HG02885 (cell line): ENCODE results near the gene STX7.
"Not testable (repeated sequence)": the region's sequence is repeated elsewhere in the genome, so short reads cannot be mapped to it uniquely, and the experiment has no call there.

Experiments used
- ATAC-seq: cut with Tn5 transposase; IDR thresholded peaks from one replicate; pipeline ENCODE4 v1.9.1; 2021; ENCODE audit warnings: mild to moderate bottlenecking; ENCODE audit not compliant: unreplicated experiment, poor library complexity

STX7 gene, protein sequence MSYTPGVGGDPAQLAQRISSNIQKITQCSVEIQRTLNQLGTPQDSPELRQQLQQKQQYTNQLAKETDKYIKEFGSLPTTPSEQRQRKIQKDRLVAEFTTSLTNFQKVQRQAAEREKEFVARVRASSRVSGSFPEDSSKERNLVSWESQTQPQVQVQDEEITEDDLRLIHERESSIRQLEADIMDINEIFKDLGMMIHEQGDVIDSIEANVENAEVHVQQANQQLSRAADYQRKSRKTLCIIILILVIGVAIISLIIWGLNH

DNA sequence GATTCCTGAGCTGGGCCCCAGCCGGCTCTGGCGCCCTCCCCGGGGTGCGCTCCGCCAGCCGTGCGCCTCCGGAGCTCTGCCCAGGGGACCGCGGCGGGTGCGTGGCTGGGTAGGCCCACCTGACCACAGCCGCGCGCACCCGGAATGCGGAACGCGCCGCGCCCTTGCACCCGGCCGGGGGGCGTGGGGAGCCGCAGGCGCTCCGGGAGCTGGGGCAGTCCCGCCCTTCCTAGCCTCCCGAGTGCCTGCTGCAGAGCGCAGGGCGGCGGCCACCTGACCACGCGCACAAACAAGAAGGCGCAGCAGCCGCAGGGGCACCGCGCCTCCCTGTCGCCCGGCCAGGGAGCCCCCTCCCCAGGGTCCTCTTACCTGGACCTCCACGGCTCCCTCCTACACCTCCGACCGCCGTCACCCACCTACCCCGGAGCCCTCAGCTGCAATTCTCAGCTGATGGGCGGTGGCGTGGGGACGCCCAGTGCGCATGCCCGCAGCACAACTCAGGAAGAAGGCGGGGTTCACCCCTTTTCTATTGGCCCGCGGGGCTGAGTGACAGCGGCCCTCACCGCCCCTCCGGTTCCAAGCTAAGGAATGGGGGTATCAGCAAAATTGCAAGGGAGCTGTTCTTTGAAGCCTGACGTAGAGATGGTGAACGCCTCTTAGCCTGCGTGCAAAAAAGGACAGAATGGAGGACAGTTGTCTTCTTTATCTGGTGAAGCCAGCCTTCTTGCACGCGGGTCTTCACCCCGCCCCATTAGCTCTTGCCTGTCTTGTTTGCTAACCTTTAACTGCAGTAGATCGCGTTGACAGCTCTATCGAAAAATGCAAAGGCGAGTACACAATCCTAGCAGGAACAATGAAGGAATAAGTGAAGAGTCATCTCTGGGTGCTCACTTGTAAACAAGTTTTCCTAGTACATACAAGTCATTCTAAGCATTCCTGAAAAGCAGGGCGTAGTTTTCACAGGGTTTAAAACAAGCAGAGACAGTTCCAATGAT is at the start of gene STX7:
Gene STX7, minus strand, starts transcription at position 479 of the 995 bp plus-strand sequence. CDS start 9,586 bp downstream, outside the sequence.
- ATAC-seq, result peak; percentile 89

DNA sequence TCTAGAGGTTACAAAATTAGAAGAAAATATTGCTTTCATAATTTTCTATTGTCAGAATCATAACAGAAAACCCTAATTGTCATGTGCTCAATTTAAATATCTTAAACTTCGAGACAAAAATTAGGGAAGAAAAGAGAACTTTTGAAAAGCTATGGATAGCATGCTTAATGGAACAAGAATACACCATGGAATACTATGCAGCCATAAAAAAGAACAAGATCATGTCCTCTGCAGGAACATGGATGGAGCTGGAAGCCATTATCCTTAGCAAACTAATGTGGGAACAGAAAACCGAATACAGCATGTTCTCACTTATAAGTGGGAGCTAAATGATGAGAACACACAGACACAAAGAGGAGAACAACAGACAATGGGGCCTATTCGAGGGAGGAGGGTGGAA is 47.2 kb upstream of the STX7 start:
- not testable (repeated sequence) for ATAC-seq

DNA sequence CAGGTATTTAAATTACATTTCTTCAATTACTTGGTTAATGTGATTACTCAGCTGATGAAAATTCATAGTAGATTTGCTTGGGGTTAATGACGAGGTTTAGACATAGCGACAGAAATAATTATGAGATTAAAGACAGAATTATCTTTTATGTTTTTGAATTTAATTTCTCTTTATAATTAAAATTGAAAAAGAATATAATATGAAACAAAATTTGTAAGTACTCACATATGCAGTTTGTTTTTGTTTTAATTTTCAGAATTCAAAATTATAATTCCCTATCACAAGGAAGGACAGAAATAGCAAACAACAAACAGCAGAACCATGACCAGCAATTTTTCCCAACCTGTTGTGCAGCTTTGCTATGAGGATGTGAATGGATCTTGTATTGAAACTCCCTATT is 39.5 kb upstream of the STX7 start, which contains the start of gene TAAR8:
Gene TAAR8, plus strand, starts transcription at position 301 of the 400 bp plus-strand sequence. Its CDS starts 21 bp downstream, at position 322.
- no peak for ATAC-seq

DNA sequence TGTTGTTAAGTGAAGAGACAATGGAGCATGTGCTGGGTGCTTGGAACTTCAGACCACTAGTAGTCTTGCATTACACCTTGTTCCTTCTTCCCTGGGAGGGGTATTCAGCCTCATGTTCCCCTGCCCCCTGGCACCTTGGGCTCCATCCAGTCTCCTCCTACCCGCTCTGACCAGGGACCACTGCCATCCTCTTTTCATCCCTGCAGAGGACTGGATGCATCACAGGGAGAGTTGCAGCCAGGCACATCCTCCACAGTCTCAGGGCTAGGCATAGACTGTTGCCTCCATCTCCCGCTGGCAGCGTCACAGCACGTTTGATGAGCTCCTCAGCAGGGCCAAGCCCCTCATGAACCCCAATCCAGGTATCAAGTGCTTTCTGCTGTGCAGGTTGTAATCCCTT is 38.3 kb upstream of the STX7 start:
- ATAC-seq, result no peak

DNA sequence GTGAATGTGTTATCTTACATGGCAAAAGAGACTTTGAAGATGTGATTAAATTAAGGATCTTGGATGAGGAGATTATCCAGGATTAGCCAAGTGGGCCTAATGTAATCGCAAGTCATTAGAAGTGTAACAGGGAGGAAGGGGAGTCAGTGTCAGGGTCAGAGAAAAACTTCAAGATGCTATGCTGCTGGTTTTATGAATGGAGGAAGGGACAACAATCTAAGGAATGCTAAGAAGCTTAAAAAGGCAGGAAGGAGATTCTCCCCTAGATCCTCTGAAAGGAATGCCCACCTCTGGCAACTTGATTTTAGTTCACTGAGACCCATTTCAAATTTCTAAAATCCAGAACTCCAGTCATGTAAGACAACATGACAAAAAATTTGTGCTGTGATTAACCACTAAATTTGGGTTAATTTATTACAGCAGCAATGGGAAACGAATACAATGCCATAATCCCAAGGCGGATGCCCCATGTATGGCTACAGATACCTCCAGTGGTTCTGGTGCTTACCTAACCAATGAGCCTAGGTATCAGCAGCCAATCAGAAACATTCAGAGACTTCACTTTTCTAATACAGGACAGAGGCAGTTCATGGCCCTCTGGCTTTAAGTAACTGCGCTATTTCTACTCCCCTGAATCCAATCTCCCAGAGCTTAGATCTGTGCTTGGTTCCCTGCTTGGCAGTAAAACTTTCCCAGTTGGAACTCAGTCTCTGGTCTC is 36.0 kb upstream of the STX7 start:
- ATAC-seq, result no peak

DNA sequence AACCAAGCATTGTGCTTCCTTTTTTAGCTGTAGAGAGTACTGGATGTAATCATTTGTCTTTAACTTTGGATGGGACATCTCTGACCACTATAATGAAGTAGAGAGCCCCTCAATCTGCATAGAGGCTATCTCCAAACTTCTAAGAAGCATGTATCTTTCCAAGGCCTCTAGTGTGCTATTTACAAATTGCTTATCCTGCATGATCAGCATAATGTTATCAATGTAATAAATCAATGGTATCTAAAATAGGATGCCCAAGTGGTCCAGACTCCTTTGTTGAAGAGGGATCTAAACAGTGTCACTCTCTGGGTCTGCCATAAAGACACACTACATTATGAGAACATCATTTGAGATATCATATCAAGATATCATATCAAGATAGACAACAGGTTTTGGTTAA is 31.9 kb upstream of the STX7 start:
- no peak for ATAC-seq

DNA sequence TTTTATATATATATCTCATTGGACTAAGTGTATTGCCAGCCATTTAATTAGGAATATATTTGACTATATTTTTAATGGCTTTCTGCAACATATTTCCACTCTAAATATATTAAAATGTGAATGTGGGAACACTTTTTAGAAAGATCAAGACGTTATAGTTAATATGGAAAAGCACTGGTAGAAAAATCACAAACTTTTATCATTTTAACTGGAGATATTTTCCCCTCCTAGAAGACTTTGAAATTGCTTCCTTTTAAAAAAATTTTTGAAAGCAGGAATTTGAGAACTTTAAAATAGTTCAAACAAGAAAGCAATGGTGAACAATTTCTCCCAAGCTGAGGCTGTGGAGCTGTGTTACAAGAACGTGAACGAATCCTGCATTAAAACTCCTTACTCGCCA is 25.1 kb upstream of the STX7 start, which contains the start of gene TAAR9:
Gene TAAR9, plus strand, starts transcription at position 301 of the 400 bp plus-strand sequence. Its CDS starts 13 bp downstream, at position 314.
- ATAC-seq, result no peak

DNA sequence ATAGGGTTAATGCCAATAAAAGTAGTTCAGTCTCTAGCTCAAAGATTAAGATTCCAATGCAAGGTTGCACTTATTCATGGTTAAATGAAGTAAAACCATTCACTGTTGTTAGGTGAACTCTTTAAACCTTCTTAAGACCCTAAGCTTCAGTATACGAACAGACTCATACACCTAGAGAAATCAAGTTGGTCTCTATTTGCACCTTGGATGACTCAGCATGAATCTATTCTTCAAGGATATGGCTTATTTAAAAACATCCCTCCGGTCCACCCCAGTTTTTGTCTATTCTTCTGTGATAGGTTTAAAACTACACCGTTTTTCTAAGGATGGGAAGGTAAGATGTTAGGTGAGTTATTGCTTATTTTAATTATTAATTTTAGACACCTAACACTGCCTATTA is 24.2 kb upstream of the STX7 start:
- ATAC-seq, result no peak

DNA sequence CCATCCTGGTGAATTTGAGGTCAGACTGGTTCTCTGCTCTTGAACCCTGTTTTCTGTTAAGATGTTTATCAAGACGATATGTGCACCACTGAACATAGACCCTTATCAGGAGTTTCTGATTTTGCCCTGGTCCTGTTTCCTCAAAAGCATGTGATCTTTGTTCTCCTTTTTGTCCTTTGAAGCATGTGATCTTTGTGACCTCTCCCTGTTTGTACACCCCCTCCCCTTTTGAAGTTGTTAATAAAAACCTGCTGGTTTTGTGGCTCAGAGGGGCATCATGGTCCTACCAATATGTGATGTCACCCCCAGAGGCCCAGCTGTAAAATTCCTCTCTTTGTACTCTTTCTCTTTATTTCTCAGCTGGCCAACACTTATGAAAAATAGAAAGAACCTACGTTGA is 21.6 kb upstream of the STX7 start:
- not testable (repeated sequence) for ATAC-seq

DNA sequence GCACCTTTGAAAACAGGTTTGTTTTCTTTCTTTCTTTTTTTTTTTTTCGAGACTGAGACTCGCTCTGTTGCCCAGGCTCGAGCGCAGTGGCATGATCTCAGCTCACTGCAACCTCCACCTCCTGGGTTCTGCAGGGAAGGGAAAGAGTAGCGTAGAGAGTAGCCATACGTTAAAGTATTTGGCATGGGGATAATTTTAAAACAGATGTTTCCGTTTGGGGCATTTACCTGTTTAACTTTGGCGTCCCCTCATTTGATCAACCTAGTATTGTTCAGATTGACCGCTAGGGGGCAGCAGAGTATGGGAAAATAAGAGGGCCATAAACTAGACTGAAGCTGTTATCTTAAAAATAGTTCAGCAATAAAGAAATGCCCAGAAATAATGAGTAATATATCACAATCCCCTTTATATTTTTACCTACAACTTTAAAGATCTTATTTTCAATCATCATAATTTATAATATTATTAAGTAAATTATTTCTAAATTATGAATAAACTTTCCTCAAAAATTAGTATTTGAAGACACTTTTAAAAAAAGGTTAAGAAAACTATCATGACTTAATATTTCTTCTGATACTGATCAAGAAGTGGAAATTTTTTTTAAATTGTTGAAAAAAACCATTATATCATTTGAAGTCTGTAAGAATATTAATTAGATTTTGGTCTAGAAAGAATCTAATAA is 17.5 kb upstream of the STX7 start:
- peak; percentile 91 for ATAC-seq

DNA sequence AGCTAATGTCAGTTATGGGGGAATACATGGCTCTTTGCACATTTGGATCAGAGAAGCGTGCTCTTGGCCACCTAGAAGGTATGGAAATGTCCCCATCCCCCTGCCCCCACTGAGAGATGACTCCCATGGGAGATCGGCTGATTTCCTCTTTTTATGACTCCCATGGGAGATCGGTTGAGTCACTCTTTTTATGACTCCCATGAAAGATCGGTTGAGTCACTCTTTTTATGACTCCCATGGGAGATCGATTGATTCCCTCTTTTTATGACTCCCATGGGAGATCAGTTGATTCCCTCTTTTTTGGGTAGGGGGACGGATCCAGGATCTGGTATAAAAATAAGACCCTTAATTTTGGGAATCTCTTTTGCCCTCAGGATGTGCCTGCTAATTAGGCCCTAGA is 14.9 kb upstream of the STX7 start:
- ATAC-seq, result no peak

DNA sequence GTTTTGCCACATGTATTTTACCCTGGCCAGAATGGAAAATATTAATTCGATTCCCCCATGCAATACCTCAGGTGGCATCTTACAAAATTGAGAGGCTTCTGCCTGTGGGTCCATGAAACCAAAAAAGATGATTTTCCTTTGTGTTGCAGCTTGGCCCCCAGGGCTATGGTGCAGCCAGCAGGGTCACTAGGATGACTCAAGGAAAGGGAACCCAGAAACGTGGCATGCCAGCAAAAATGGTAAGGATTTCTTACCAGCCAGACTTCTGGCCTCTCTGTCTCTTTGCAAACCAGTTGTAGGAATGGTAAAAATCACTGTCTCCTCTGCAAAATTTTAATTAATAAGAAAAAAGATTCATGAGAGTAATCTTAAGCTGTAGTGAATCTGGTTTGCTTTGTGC is 13.5 kb upstream of the STX7 start:
- no peak for ATAC-seq

DNA sequence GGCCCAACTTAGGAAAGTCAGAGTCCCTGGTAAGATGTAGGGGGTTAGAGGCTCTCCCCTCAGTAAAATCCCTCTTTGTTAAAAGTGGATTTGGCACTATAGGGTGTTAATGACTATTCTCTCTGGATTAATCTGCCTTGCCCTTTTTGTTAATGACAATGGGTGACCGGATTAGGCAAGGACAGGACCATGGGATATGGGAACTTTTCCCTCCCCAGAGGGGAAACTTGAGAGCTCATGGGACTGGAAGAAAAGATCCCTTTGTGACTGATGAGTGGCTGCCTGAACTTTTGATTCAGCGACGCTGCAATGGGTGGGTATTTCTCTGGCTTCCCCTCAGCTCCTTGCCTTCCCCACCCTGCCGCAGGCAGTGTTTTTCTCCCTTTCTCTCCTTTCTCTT is 12.9 kb upstream of the STX7 start:
- ATAC-seq, result no peak

DNA sequence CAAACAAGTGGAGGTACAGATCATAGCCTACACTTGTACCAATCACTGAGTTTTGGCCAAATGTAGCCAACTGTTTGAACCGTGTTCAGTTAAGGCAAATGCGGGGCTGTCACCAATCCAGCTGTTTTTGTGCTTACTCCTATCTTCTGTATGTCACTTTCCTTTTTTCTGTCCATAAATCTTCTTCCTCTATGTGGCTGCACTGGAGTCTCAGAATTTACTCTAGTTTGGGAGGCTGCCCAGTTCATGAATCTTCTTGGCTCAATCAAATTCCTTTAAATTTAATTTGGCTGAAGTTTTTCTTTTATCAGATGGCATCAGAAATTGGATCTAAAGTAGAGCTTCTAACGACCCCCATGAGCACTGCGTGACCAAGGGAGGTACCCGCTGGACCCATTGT is 11.7 kb upstream of the STX7 start:
- no peak for ATAC-seq

DNA sequence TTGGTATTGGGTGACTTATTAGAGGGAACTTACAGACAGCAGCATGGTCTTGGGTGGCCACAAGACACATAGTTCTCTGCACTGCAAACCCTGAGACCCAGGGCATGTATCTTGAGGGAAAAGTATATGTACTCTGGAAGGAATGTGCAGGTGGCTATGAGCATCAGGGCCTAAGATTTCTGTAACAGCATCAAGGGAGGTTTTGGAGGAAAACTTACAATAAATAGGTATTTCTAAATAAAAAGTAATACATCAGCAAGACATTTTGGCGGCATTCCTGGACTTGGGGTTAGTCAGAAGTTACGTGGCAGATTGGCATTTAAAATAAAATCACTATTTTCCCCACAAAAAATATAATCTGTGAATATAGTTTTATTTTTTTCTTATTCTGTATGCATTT is 8.0 kb upstream of the STX7 start:
- ATAC-seq, result no peak

DNA sequence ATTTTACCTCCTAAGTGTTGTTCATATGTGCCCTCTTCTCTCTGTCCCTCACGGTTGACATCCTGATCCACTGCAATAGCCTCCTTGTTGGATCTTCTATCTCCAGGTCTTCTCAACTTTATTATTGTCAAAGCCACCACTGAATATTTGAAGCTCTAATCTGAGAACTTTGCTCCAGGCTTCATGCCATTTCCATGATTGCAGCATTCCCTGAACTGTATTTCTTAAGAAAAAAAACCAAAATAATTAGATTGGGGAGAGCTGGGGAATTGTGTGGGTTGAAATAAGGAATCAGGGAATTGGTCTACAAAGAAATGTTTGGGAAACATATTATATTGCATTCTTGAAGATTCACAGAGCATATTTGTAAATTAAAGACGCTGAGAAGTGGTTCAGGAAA is 2.5 kb upstream of the STX7 start:
- no peak for ATAC-seq

DNA sequence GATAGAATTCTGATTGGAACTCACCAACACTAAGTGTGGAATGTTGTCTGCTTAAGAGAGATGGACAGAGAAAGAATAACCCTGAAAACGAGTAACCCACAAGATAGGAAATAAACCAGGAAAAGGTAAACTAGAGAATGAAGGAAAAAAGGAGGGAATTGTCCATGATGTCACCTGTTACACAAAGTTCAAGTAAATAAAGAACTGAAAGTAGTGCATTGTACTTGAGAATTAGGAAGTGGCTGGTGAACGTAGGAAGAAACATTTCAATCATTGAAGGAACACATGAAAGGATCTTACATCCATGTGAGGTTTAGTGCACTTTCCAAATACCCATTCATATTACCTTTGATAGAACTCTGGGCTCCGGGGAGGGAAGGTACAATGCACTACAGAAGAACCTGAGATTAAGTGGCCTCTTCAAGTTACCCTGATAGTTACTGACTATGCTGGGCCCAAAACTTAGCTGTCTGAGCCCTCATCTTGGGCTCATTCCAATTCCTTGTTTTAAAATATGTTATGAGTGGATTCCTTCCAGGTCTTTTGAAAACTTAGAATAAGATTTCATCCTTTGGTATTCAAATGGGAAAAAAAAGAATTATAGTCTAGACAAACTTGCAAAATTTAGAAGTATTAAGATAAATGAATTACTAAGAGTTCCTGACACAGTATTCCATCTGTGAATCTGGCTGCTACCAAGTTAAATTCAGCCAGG is 1.1 kb upstream of the STX7 start:
- no peak for ATAC-seq

DNA sequence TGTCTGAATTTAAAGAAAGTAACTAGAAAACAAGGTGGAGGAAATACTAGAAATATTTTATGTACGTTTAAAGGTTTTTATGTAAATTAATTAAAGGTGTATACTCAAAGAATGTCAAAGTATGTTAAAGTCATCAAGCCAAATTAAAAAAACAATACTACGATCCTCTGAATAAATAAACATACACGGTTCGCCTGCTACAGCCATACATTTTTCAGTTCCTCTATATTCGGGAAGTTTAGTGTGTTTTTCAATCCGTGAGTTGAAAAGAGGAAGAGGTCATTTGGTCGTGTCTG is 626 bp downstream of the STX7 start:
- ATAC-seq, result no peak

DNA sequence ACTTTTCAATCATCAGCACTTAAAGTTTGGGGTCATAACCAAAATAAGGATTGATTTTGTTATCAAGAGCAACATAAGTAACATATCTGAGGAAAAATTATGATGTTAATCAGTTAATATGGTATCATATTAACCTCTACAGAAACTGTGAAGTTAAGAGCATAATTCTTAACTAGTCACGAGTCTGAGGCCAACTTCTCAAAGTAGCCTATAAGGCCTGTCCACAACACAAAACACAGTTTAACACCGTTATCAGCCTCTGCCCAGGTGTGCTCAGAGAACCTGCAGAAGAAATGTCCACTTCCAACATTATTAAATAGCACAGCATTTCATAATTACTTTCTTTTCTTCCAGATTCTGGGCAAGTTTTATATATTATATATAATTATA is 1.1 kb downstream of the STX7 start:
- no peak for ATAC-seq
